HCT116 (cell line): ENCODE results near the gene ATP8A1. TPM values are rescaled to one million over a fixed set of nuclear protein-coding genes. Genes with fewer than 3 reads are reported as not detected.

Source experiments
- ATAC-seq: fragments of 200-7000 bp; cut with Tn5 transposase; 2 replicates; pipeline ENCODE4 v1.9.1; 2020; ENCODE audit warnings: mild to moderate bottlenecking, moderate library complexity
- BruUV-seq: library from RNA; stranded (reverse); fragments of 400-500 nt; replicated peaks from 2 replicates; lab custom pipeline; 2021; lab: Mats Ljungman, UMichigan
- CTCF ChIA-PET: fragments of 300-600 bp; sonication (Branson Sonifier 250); formaldehyde crosslinking; loops from one replicate; lab custom pipeline; 2021; ENCODE audit warnings: antibody characterized with exemption; lab: Charles Lee
- POLR2A ChIA-PET: fragments of 300-600, 350-600 bp; sonication (Branson Sonifier 250); formaldehyde crosslinking; loops from one replicate; lab custom pipeline; 2021; ENCODE audit warnings: antibody characterized with exemption; lab: Charles Lee
- RAD21 ChIA-PET, 2 experiments: fragments of 300-600 bp; sonication (Branson Sonifier 250); formaldehyde crosslinking; loops; one replicate each; lab custom pipeline; 2023; ENCODE audit warnings: low total read pairs in 2 of 2; ENCODE audit not compliant: uncharacterized antibody in 2 of 2, unreplicated experiment in 2 of 2, low non-redundant PET in 1 of 2; lab: Charles Lee
- DNase-seq: peaks from one replicate; pipeline ENCODE4 v3.0.0-alpha.2; 2010; ENCODE audit warnings: low read depth, low spot score
- H2AFZ ChIP-seq: fragments of 200-600 bp; shearing (Covaris generic), sonication (generic); 2 replicates; pipeline ENCODE4 v1.6.1; 2017; ENCODE audit warnings: low read depth, mixed run types, mixed read lengths, antibody characterized with exemption, low read length; ENCODE audit not compliant: poor library complexity, severe bottlenecking
- H3K27ac ChIP-seq: 2 replicates; pipeline ENCODE4 v1.5.1; 2012; ENCODE audit warnings: low read depth, low read length
- H3K27me3 ChIP-seq: fragments of 200-600 bp; sonication (generic); 2 replicates; pipeline ENCODE4 v1.6.1; 2016; ENCODE audit warnings: mixed run types, low read length, mixed read lengths; ENCODE audit not compliant: insufficient read depth
- H3K36me3 ChIP-seq, 2 experiments: fragments of 200-500 bp in 1 of 2; fragments of 200-600 bp in 1 of 2; sonication (Bioruptor generic) in 1 of 2; sonication (generic) in 1 of 2; 2 replicates each; pipeline versions ENCODE4 v1.5.1 to v1.6.1; 2014 to 2016; ENCODE audit warnings: low read length in 2 of 2, inconsistent platforms in 1 of 2, mixed read lengths in 1 of 2, mixed run types in 1 of 2; ENCODE audit not compliant: insufficient read depth in 2 of 2, control insufficient read depth in 1 of 2
- H3K4me1 ChIP-seq, 2 experiments: fragments of 200-600 bp in 1 of 2; sonication (generic) in 1 of 2; 2 replicates each; pipeline versions ENCODE4 v1.5.1 to v1.6.1; 2012 to 2017; ENCODE audit warnings: low read length in 2 of 2, inconsistent platforms in 1 of 2, mild to moderate bottlenecking in 1 of 2, mixed read lengths in 1 of 2, mixed run types in 1 of 2, moderate library complexity in 1 of 2; ENCODE audit not compliant: insufficient read depth in 2 of 2, control insufficient read depth in 1 of 2
- H3K4me2 ChIP-seq: fragments of 200-600 bp; sonication (generic); 2 replicates; pipeline ENCODE4 v1.6.1; 2017; ENCODE audit warnings: mixed run types, low read length, mixed read lengths
- H3K4me3 ChIP-seq, 2 experiments: fragments of 200-600 bp in 1 of 2; sonication (generic) in 1 of 2; replicated peaks in 1 of 2; 2 replicates each; pipeline ENCODE4 v1.5.1; 2011 to 2016; ENCODE audit warnings: low read length in 2 of 2, control low read depth in 1 of 2, low read depth in 1 of 2, mild to moderate bottlenecking in 1 of 2, mixed read lengths in 1 of 2, mixed run types in 1 of 2
- H3K79me2 ChIP-seq: fragments of 200-600 bp; sonication (generic); 2 replicates; pipeline ENCODE4 v1.6.1; 2017; ENCODE audit warnings: mild to moderate bottlenecking, mixed run types, low read length, moderate library complexity, mixed read lengths; ENCODE audit not compliant: insufficient read depth
- H3K9ac ChIP-seq: fragments of 200-600 bp; sonication (generic); 2 replicates; pipeline ENCODE4 v1.6.1; 2016; ENCODE audit warnings: low read length, mixed read lengths
- H3K9me2 ChIP-seq: fragments of 200-600 bp; sonication (generic), shearing (Covaris generic); 2 replicates; pipeline ENCODE4 v1.6.1; 2017; ENCODE audit warnings: mixed run types, mild to moderate bottlenecking, moderate library complexity; ENCODE audit not compliant: insufficient read depth
- H3K9me3 ChIP-seq, 2 experiments: fragments of 200-500 bp in 1 of 2; fragments of 200-600 bp in 1 of 2; sonication (Bioruptor generic) in 1 of 2; sonication (generic) in 1 of 2; 2 replicates each; pipeline ENCODE4 v1.6.1; 2014 to 2017; ENCODE audit warnings: low read length in 2 of 2, mixed read lengths in 2 of 2, inconsistent platforms in 1 of 2, low read depth in 1 of 2, mild to moderate bottlenecking in 1 of 2, mixed run types in 1 of 2, moderate library complexity in 1 of 2; ENCODE audit not compliant: control insufficient read depth in 1 of 2, insufficient read depth in 1 of 2
- H4K20me1 ChIP-seq: fragments of 200-600 bp; sonication (generic), shearing (Covaris generic); 2 replicates; pipeline ENCODE4 v1.6.1; 2017; ENCODE audit warnings: mixed run types, mild to moderate bottlenecking, moderate library complexity; ENCODE audit not compliant: insufficient read depth
- ATF3 ChIP-seq: IDR thresholded peaks from 2 replicates; pipeline ENCODE4 v1.6.1; 2012
- CEBPB ChIP-seq: IDR thresholded peaks from 2 replicates; pipeline ENCODE4 v1.6.1; 2012; ENCODE audit warnings: low read depth
- EGR1 ChIP-seq: IDR thresholded peaks from 2 replicates; pipeline ENCODE4 v1.6.1; 2012; ENCODE audit warnings: low read depth
- ELF1 ChIP-seq: IDR thresholded peaks from 2 replicates; pipeline ENCODE4 v1.6.1; 2012; ENCODE audit warnings: low read depth, borderline replicate concordance
- EZH2 ChIP-seq: fragments of 200-600 bp; sonication (generic); IDR thresholded peaks from 2 replicates; pipeline ENCODE4 v1.6.1; 2017; ENCODE audit warnings: antibody characterized with exemption, mixed run types
- FOSL1 ChIP-seq: IDR thresholded peaks from 2 replicates; pipeline ENCODE4 v1.6.1; 2012; ENCODE audit warnings: low read depth
- MAX ChIP-seq: IDR thresholded peaks from 2 replicates; pipeline ENCODE4 v1.6.1; 2012
- POLR2A ChIP-seq: IDR thresholded peaks from 2 replicates; pipeline ENCODE4 v1.7.0; 2011; ENCODE audit warnings: borderline replicate concordance; ENCODE audit not compliant: insufficient read depth, insufficient read length; ENCODE audit errors: extremely low read depth
- POLR2AphosphoS5 ChIP-seq: IDR thresholded peaks from 2 replicates; pipeline ENCODE4 v1.6.1; 2011; ENCODE audit warnings: mild to moderate bottlenecking, low read depth, low read length, moderate library complexity
- SP1 ChIP-seq: IDR thresholded peaks from 2 replicates; pipeline ENCODE4 v1.6.1; 2012; ENCODE audit warnings: low read depth
- SRF ChIP-seq: IDR thresholded peaks from 2 replicates; pipeline ENCODE4 v1.6.1; 2012; ENCODE audit warnings: low read depth
- YY1 ChIP-seq: IDR thresholded peaks from 2 replicates; pipeline ENCODE4 v1.6.1; 2011; ENCODE audit warnings: low read length, low read depth, moderate library complexity, mild to moderate bottlenecking; ENCODE audit not compliant: insufficient replicate concordance; ENCODE audit errors: extremely low read depth
- ZBTB33 ChIP-seq: IDR thresholded peaks from 2 replicates; pipeline ENCODE4 v1.6.1; 2011; ENCODE audit warnings: mild to moderate bottlenecking, low read length, moderate library complexity; ENCODE audit not compliant: insufficient replicate concordance; ENCODE audit errors: extremely low read depth
- ZNF274 ChIP-seq: fragments of 200-500 bp; sonication (Bioruptor generic); IDR thresholded peaks from 2 replicates; pipeline ENCODE4 v1.6.1; 2014; ENCODE audit warnings: mild to moderate bottlenecking, low read depth, low read length, inconsistent platforms
- intact Hi-C: fragments of 100-400 bp; cut with micrococcal nuclease; formaldehyde crosslinking; loops from 2 replicates; pipeline ENCODE4 v1.10.0; 2022
- total RNA-seq: library from RNA; stranded (reverse); gene quantifications from one replicate; pipeline ENCODE4 v1.2.1, GENCODE V29; 2021; ENCODE audit not compliant: unreplicated experiment

Gene ATP8A1
- total RNA-seq, 1 experiment from 2014 or later, result 1.9 TPM

- CTCF ChIA-PET, result no interaction called here
- no peak for DNase-seq
- Histone ChIP-seq H3K9me2 (no peaks in the 10 kb centered on the region), H3K4me3 (no peak overlapping the region), H3K27ac (no peak overlapping the region), H3K4me2 (no peak overlapping the region)
- RAD21 ChIA-PET, result no interaction called here
- intact Hi-C loops, result no loop called here
- TF ChIP-seq ELF1 (no peak), SRF (no peak), FOSL1 (no peak), ZNF274 (no peak), EZH2 (no peak), SP1 (no peak), EGR1 (no peak), ATF3 (no peak), POLR2AphosphoS5 (no peak), MAX (no peak), YY1 (no peak), POLR2A (no peak), ZBTB33 (no peak), CEBPB (no peak)
- TF ChIP-seq, all 23 proteins: peak for 0
- Histone ChIP-seq H3K36me3 (no peaks in the 10 kb centered on the region), H3K9ac (no peak overlapping the region), H3K4me1 (no peaks in the 10 kb centered on the region), H3K9me3 (no peaks in the 10 kb centered on the region), H2AFZ (no peak overlapping the region), H3K27me3 (0 out of 2 replicates have a peak, but pooled peaks cover 8% of the 10 kb centered on the region), H3K79me2 (no peaks in the 10 kb centered on the region), H4K20me1 (no peaks in the 10 kb centered on the region)
- POLR2A ChIA-PET, result no interaction called here
- no peak for ATAC-seq
- BruUV-seq, result no TSS peak
Observed at GRCh38 chr4:42605264-42605663, 51.6 kb downstream of the ATP8A1 start.
